HepG2 (cell line): ENCODE results near the gene CMIP. TPM values are rescaled to one million over a fixed set of nuclear protein-coding genes. Genes with fewer than 3 reads are reported as not detected.

Source experiments
- CCAR2 ChIP-seq: fragments of 200-400 bp; formaldehyde crosslinking; optimal IDR thresholded peaks from 2 replicates; pipeline ENCODE3; 2018; ENCODE audit warnings: low read depth, mild to moderate bottlenecking, low read length, moderate library complexity
- GABPB1 ChIP-seq: IDR thresholded peaks from 2 replicates; pipeline ENCODE4 v1.6.1; 2016; ENCODE audit warnings: mild to moderate bottlenecking, missing genetic modification reagents, moderate library complexity, missing compliant biosample characterization
- JARID2 ChIP-seq: sonication (generic); formaldehyde crosslinking; IDR thresholded peaks from 2 replicates; pipeline ENCODE4 v1.8.1; 2023; ENCODE audit warnings: missing genetic modification reagents, inconsistent platforms; ENCODE audit not compliant: insufficient replicate concordance
- LBX2 ChIP-seq: sonication (generic); formaldehyde crosslinking; IDR thresholded peaks from 2 replicates; pipeline ENCODE4 v1.5.0; 2020; ENCODE audit warnings: missing genetic modification reagents, mild to moderate bottlenecking, borderline replicate concordance
- MXD1 ChIP-seq: sonication (generic); formaldehyde crosslinking; IDR thresholded peaks from 2 replicates; pipeline ENCODE4 v1.4.0; 2020; ENCODE audit warnings: mild to moderate bottlenecking, missing genetic modification reagents
- PRMT3 ChIP-seq: sonication (generic); formaldehyde crosslinking; IDR thresholded peaks from 2 replicates; pipeline ENCODE4 v1.8.1; 2022; ENCODE audit warnings: low read depth, mild to moderate bottlenecking, moderate library complexity, missing genetic modification reagents, borderline replicate concordance
- RFX5 ChIP-seq: IDR thresholded peaks from 2 replicates; pipeline ENCODE4 v1.6.1; 2011; ENCODE audit warnings: low read depth, low read length, improper control_type of control experiment
- SATB2 ChIP-seq: sonication (generic); formaldehyde crosslinking; IDR thresholded peaks from 2 replicates; pipeline ENCODE4 v1.5.0; 2020; ENCODE audit warnings: missing genetic modification reagents
- SP1 ChIP-seq, 2 experiments: fragments of 450-650 bp in 1 of 2; sonication (generic) in 1 of 2; formaldehyde crosslinking in 1 of 2; IDR thresholded peaks; 2 replicates each; pipeline versions ENCODE4 v1.4.0 to v1.6.1; 2016 to 2020; ENCODE audit warnings: missing genetic modification reagents in 1 of 2
- TP53 ChIP-seq: sonication (generic); formaldehyde crosslinking; conservative IDR thresholded peaks from 2 replicates; pipeline ENCODE4 v1.4.0; 2020; ENCODE audit warnings: missing genetic modification reagents
- YEATS4 ChIP-seq: sonication (generic); formaldehyde crosslinking; IDR thresholded peaks from 2 replicates; pipeline ENCODE4 v1.4.0; 2020; ENCODE audit warnings: missing genetic modification reagents, borderline replicate concordance
- ZKSCAN5 ChIP-seq: sonication (generic); formaldehyde crosslinking; IDR thresholded peaks from 2 replicates; pipeline ENCODE4 v1.5.1; 2020; ENCODE audit warnings: mild to moderate bottlenecking, missing genetic modification reagents
- ZNF318 ChIP-seq: sonication (generic); formaldehyde crosslinking; IDR thresholded peaks from 2 replicates; pipeline ENCODE4 v1.4.0; 2020; ENCODE audit warnings: mild to moderate bottlenecking, missing genetic modification reagents
- ZNF333 ChIP-seq: sonication (generic); formaldehyde crosslinking; IDR thresholded peaks from 2 replicates; pipeline ENCODE4 v1.4.0; 2020; ENCODE audit warnings: mild to moderate bottlenecking, missing genetic modification reagents, borderline replicate concordance
- ZNF430 ChIP-seq: sonication (generic); formaldehyde crosslinking; IDR thresholded peaks from 2 replicates; pipeline ENCODE4 v1.9.0; 2021; ENCODE audit warnings: mild to moderate bottlenecking, missing genetic modification reagents
- ZNF816 ChIP-seq: sonication (generic); formaldehyde crosslinking; IDR thresholded peaks from 2 replicates; pipeline ENCODE4 v1.8.0; 2022; ENCODE audit warnings: missing genetic modification reagents, mild to moderate bottlenecking, borderline replicate concordance
- ZSCAN29 ChIP-seq: sonication (generic); formaldehyde crosslinking; conservative IDR thresholded peaks from 2 replicates; pipeline ENCODE4 v1.4.0; 2020; ENCODE audit warnings: mild to moderate bottlenecking, missing genetic modification reagents
- polyA plus RNA-seq, 8 experiments: library from polyadenylated mRNA; depleted of rRNA in 3 of 8; stranded (reverse) in 7 of 8; unstranded in 1 of 8; fragments of >200 nt; fragmentation: Illumina TruSeq in 4 of 8; extraction: Trizol in 4 of 8; gene quantifications; 2 replicates each; pipeline versions ENCODE4 v1.2.1 to v1.2.3, GENCODE V29; 2011 to 2016; ENCODE audit warnings: low read depth in 4 of 8, missing spikeins in 1 of 8, mixed read lengths in 1 of 8; ENCODE audit not compliant: insufficient read depth in 1 of 8
- total RNA-seq, 5 experiments: library from RNA; depleted of rRNA; stranded (reverse); fragments of >200 nt; fragmentation: Illumina TruSeq; extraction: Trizol; gene quantifications; 2 replicates each; pipeline ENCODE4 v1.2.3, GENCODE V29; 2016; ENCODE audit warnings: low read depth in 1 of 5
- TF ChIP-seq, protein P1 (sequence below): sonication (generic); formaldehyde crosslinking; IDR thresholded peaks from 2 replicates; pipeline ENCODE4 v1.5.0; 2020; ENCODE audit warnings: missing genetic modification reagents

The CMIP gene
- total and polyA plus RNA-seq, 2 of the 13 experiments (the other 11 are each of a cell fraction or from before 2014, with no cell fraction given): 10.9 to 18.1 TPM

- TF ChIP-seq ZNF318 (CRISPR knock-in tag) (no peak), ZSCAN29 (CRISPR knock-in tag) (no peak), RFX5 (no peak), JARID2 (CRISPR knock-in tag) (no peak), CCAR2 (no peak), MXD1 (CRISPR knock-in tag) (no peak), ZNF333 (peak; percentile 79; the same call in 1 of the 2 replicates), SP1 (IDR thresholded peaks at IDR 0.05) (no peak), SP1 (CRISPR knock-in tag; IDR thresholded peaks at IDR 0.05) (no peak), TP53 (CRISPR knock-in tag) (no peak), LBX2 (CRISPR knock-in tag) (no peak), ZKSCAN5 (CRISPR knock-in tag) (peak; percentile 43; the same call in 1 of the 2 replicates), YEATS4 (CRISPR knock-in tag) (no peak), ZNF816 (CRISPR knock-in tag) (no peak), PRMT3 (no peak), GABPB1 (CRISPR knock-in tag) (peak; percentile 55; the same call in 1 of the 2 replicates), ZNF430 (CRISPR knock-in tag) (no peak), SATB2 (CRISPR knock-in tag) (no peak)
- TF ChIP-seq, protein P1, sequence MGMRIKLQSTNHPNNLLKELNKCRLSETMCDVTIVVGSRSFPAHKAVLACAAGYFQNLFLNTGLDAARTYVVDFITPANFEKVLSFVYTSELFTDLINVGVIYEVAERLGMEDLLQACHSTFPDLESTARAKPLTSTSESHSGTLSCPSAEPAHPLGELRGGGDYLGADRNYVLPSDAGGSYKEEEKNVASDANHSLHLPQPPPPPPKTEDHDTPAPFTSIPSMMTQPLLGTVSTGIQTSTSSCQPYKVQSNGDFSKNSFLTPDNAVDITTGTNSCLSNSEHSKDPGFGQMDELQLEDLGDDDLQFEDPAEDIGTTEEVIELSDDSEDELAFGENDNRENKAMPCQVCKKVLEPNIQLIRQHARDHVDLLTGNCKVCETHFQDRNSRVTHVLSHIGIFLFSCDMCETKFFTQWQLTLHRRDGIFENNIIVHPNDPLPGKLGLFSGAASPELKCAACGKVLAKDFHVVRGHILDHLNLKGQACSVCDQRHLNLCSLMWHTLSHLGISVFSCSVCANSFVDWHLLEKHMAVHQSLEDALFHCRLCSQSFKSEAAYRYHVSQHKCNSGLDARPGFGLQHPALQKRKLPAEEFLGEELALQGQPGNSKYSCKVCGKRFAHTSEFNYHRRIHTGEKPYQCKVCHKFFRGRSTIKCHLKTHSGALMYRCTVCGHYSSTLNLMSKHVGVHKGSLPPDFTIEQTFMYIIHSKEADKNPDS (CRISPR knock-in tag): no peak
These were observed 740 bp upstream of the CMIP start (continued) for GRCh38 chr16:81443688-81444447.
